Measurements from ENCODE around the gene BRD3OS.

The BRD3OS gene

DNA sequence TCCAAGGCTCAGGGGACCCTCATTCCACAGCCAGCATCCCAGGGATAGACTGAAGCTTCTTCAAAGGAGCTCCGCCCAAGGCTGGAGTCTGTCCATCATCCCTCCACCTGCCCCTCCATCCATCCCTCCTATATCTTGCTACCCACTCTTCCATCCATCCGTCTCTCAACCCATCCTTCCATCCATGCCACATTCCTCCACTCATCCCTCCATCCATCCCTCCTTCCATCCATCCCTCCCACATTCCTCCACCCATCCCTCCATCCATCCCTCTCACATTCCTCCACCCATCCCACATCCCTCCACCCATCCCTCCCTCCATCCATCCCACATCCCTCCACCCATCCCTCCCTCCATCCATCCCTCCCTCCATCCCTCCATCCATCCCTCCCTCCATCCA is 27.7 kb upstream of the BRD3OS start:
- H3K4me3 ChIP-seq (ENCODE audit: low read depth, low read length): no peak overlapping the region
- TF ChIP-seq MYC (IDR thresholded peaks at IDR 0.05; ENCODE audit: low read depth, low read length) (no peak), POLR2A (IDR thresholded peaks at IDR 0.05; ENCODE audit: extremely low read depth, insufficient read length) (no peak)
- TF ChIP-seq, protein P1, sequence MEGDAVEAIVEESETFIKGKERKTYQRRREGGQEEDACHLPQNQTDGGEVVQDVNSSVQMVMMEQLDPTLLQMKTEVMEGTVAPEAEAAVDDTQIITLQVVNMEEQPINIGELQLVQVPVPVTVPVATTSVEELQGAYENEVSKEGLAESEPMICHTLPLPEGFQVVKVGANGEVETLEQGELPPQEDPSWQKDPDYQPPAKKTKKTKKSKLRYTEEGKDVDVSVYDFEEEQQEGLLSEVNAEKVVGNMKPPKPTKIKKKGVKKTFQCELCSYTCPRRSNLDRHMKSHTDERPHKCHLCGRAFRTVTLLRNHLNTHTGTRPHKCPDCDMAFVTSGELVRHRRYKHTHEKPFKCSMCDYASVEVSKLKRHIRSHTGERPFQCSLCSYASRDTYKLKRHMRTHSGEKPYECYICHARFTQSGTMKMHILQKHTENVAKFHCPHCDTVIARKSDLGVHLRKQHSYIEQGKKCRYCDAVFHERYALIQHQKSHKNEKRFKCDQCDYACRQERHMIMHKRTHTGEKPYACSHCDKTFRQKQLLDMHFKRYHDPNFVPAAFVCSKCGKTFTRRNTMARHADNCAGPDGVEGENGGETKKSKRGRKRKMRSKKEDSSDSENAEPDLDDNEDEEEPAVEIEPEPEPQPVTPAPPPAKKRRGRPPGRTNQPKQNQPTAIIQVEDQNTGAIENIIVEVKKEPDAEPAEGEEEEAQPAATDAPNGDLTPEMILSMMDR (IDR thresholded peaks at IDR 0.05; ENCODE audit: low read depth, low read length): no peak
- TF ChIP-seq, protein P2, sequence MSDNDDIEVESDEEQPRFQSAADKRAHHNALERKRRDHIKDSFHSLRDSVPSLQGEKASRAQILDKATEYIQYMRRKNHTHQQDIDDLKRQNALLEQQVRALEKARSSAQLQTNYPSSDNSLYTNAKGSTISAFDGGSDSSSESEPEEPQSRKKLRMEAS (IDR thresholded peaks at IDR 0.05; ENCODE audit: low read depth, low read length): no peak
- DNase-seq (ENCODE audit: low read depth): no peak

DNA sequence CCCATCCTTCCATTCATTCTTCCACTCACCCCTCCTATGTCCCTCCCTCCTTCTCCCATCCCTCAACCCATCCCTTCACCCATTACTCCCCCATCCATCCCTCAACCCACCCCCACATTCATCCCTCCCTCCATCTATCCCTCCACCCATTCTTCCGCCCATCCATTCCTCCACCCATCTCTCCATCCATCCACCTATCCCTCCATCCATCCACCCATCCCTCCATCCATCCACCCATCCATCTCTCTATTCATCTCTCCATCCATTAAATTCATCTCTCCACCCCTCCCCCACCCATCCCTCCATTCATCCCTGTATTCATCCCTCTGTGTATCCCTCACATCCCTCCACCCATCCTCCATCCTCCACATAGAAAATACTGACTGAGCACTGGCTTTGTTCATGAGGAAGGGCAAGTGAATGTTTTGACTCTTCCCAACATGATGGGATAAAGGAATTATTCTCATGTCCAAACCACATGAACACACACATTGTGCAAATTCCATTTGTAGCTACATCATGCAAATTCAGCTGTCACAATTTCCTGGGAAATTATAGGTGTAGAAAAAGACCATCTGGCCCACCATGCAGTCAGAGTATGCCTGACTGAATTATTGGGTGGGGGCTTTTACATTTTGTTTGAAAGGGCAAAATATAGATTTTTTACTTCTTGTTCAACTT is 26.2 kb upstream of the BRD3OS start:
- no peak for TF ChIP-seq MYC (IDR thresholded peaks at IDR 0.05; ENCODE audit: low read depth, low read length)
- TF ChIP-seq, protein P1 (IDR thresholded peaks at IDR 0.05; ENCODE audit: low read depth, low read length): no peak
- no peak overlapping the region for H3K4me3 ChIP-seq (ENCODE audit: low read depth, low read length)
- DNase-seq (ENCODE audit: low read depth): no peak

DNA sequence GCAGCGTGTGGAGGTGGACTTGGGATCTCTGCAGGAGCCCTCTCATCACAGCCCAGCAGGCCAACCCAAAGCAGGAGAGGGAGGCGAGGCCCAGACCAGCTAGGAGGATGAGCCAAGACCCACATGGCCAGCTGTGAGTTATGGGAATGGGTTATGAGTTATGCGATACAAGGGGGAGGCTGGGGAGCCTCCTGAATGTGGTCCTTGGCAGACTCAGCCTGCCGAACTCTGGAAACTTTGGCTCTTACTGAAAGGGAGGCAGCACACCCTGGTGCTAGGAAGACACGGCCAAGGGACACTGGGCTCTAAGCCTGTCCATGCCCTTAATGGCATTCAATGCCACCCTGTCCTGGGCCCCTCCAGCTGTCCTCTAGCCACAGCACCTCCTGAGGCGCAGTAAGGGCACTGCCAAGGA is 25.4 kb upstream of the BRD3OS start:
- no peak for TF ChIP-seq POLR2A (IDR thresholded peaks at IDR 0.05; ENCODE audit: extremely low read depth, insufficient read length)
- TF ChIP-seq MYC (IDR thresholded peaks at IDR 0.05; ENCODE audit: low read depth, low read length): no peak
- TF ChIP-seq, protein P2 (IDR thresholded peaks at IDR 0.05; ENCODE audit: low read depth, low read length): no peak
- TF ChIP-seq, protein P1 (IDR thresholded peaks at IDR 0.05; ENCODE audit: low read depth, low read length): no peak
- no peak for DNase-seq (ENCODE audit: low read depth)
- no peak overlapping the region for H3K4me3 ChIP-seq (ENCODE audit: low read depth, low read length)

DNA sequence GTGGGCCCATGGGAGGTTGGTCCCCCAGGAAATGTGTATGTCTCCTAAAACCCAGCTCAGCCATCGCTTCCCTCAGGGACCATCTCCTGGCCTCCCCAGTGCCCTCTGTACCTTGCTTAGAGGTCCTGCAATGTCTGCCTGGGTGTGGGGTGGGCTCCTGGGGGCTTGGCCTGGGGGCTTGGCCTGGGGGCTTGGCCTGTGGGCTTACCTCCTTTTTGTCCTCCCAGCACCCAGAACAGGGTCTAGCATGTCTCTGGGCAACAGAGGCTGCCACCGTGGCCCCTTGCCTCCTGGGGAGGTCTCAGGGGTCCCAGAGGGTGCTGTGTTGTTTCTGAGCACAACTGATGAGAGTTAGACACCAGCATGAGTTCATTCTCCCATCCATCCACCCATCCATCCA is 22.5 kb upstream of the BRD3OS start:
- TF ChIP-seq, protein P2 (IDR thresholded peaks at IDR 0.05; ENCODE audit: low read depth, low read length): no peak
- TF ChIP-seq POLR2A (IDR thresholded peaks at IDR 0.05; ENCODE audit: extremely low read depth, insufficient read length): no peak
- no peak for DNase-seq (ENCODE audit: low read depth)
- H3K4me3 ChIP-seq (ENCODE audit: low read depth, low read length): no peak overlapping the region

DNA sequence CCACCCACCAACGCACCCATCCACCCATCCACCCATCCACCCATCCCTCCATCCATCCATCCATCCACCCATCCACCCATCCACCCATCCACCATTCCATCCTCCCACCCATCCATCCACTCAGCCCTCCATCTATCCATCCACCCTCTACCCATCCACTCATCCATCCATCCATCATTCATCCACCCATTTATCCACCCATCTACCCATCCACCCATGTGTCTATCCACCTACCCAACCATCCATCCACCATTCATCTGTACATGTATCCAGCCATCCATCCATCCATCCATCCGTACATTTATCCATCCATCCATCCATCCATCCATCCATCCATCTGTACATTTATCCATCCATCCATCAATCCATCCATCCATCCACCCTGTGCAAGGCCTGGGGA is 22.0 kb upstream of the BRD3OS start:
- TF ChIP-seq MYC (IDR thresholded peaks at IDR 0.05; ENCODE audit: low read depth, low read length) (no peak), POLR2A (IDR thresholded peaks at IDR 0.05; ENCODE audit: extremely low read depth, insufficient read length) (no peak)
- TF ChIP-seq, protein P1 (IDR thresholded peaks at IDR 0.05; ENCODE audit: low read depth, low read length): no peak
- TF ChIP-seq, protein P2 (IDR thresholded peaks at IDR 0.05; ENCODE audit: low read depth, low read length): no peak
- no peak for DNase-seq (ENCODE audit: low read depth)
- H3K4me3 ChIP-seq (ENCODE audit: low read depth, low read length): no peak overlapping the region

DNA sequence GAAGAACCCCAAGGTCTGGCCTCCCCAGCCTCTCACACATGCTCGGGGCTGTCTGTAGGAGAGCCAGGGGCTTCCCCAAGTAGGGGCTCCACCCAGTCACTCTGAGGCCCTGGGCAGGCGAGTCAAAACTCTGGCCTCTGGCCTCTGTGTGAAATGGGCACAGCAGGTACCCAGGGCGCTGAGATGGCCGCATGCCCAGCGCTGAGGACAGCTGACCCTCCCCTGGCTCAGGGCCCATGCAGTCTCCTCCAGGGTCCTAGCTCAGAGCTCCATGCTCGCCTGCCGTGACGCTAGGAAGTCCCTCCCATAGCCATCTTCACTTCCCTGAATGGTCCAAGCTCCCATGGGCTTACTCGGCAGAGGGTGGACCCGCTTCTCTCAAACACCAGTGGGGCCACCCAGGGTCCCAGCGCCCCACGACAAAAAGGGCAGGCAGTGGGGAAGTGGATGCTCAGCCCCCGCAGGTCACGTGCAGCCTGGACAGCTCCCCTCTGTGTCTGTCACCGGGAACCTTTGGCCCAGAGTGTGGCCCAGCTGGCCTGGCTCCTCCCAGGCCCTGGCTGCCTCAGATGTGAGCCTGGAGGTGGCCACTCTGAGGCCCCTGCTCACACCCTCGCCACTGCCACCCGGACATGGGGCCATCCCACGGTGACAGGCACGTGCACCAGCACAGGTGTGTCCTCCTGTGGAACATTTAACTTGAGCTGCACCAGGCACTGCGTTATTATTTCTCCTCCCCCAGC is 21.0 kb upstream of the BRD3OS start:
- no peak for DNase-seq (ENCODE audit: low read depth)
- H3K4me3 ChIP-seq (ENCODE audit: low read depth, low read length): no peak overlapping the region
- TF ChIP-seq, protein P2 (IDR thresholded peaks at IDR 0.05; ENCODE audit: low read depth, low read length): no peak
- TF ChIP-seq, protein P1 (IDR thresholded peaks at IDR 0.05; ENCODE audit: low read depth, low read length): no peak
- TF ChIP-seq POLR2A (IDR thresholded peaks at IDR 0.05; ENCODE audit: extremely low read depth, insufficient read length) (no peak), MYC (IDR thresholded peaks at IDR 0.05; ENCODE audit: low read depth, low read length) (no peak)
